Esophagus squamous epithelium (tissue), 4 donors: ENCODE results near the gene LRBA.

Experiments used
- POLR2A ChIP-seq, 4 donors: fragments of 450-650 bp; IDR thresholded peaks; one replicate each; pipeline ENCODE4 v1.6.1; 2017; ENCODE audit warnings: antibody characterized with exemption in 4 of 4, mild to moderate bottlenecking in 4 of 4, moderate library complexity in 3 of 4
- TF ChIP-seq, protein P1 (sequence below), 6 experiments: fragments of 450-650 bp in 4 of 6; fragments of 200-600 bp in 2 of 6; sonication (generic) in 2 of 6; IDR thresholded peaks; one replicate each; pipeline ENCODE4 v1.5.1; 2016 to 2019; ENCODE audit warnings: antibody characterized with exemption in 6 of 6, mild to moderate bottlenecking in 4 of 6, moderate library complexity in 4 of 6

DNA sequence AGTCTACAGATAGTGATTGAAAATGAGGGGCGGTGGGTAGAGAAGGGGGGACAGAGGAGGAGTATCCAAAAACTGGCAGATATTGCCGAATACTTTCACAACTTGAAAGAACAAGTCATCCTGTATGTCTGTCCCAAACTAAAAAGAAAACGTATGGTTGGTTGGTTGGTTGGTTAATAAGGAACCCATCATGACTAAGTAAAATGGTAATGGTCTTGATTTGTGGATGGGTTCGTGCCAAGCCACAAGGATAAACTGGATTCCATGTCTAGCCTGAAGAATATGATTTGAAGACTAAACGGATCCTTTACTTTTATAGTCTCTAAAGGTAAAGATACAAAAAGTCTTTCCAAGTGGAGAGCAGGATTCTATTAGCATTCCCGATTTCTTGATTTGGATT lies 728.4 kb downstream of the LRBA start:
- TF ChIP-seq, protein P1, sequence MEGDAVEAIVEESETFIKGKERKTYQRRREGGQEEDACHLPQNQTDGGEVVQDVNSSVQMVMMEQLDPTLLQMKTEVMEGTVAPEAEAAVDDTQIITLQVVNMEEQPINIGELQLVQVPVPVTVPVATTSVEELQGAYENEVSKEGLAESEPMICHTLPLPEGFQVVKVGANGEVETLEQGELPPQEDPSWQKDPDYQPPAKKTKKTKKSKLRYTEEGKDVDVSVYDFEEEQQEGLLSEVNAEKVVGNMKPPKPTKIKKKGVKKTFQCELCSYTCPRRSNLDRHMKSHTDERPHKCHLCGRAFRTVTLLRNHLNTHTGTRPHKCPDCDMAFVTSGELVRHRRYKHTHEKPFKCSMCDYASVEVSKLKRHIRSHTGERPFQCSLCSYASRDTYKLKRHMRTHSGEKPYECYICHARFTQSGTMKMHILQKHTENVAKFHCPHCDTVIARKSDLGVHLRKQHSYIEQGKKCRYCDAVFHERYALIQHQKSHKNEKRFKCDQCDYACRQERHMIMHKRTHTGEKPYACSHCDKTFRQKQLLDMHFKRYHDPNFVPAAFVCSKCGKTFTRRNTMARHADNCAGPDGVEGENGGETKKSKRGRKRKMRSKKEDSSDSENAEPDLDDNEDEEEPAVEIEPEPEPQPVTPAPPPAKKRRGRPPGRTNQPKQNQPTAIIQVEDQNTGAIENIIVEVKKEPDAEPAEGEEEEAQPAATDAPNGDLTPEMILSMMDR (IDR thresholded peaks at IDR 0.05), result no peak
- TF ChIP-seq POLR2A (IDR thresholded peaks at IDR 0.05), result no peak
